Activated naive CD4-positive, alpha-beta T cell treated with anti-CD3 and anti-CD28 coated beads for 36 hours (primary cell): Measurements from ENCODE around the gene CYP46A1. TPM values are rescaled to one million over a fixed set of nuclear protein-coding genes. Genes with fewer than 3 reads are reported as not detected.

ENCODE experiments used
- CTCF ChIA-PET: fragments of 350-600 bp; sonication (Branson Sonifier 250); formaldehyde crosslinking; loops from one replicate; lab custom pipeline; 2021; ENCODE audit warnings: antibody characterized with exemption; lab: Charles Lee
- DNase-seq: peaks from one replicate; pipeline ENCODE4 v3.0.0-alpha.2; 2020
- H3K27ac Mint-ChIP-seq: one replicate; pipeline ENCODE4 v1.8.0; 2021; ENCODE audit warnings: mild to moderate bottlenecking, mixed read lengths
- H3K27me3 Mint-ChIP-seq: one replicate; pipeline ENCODE4 v1.8.0; 2021; ENCODE audit warnings: low read depth, mixed read lengths
- H3K36me3 Mint-ChIP-seq: one replicate; pipeline ENCODE4 v1.8.0; 2021; ENCODE audit warnings: low read depth, mixed read lengths
- H3K4me1 Mint-ChIP-seq: one replicate; pipeline ENCODE4 v1.8.0; 2021; ENCODE audit warnings: low read depth, mixed read lengths
- H3K4me3 Mint-ChIP-seq: one replicate; pipeline ENCODE4 v1.8.0; 2021; ENCODE audit warnings: mild to moderate bottlenecking, moderate library complexity, mixed read lengths
- H3K9me3 Mint-ChIP-seq: one replicate; pipeline ENCODE4 v1.8.0; 2021; ENCODE audit warnings: mixed read lengths
- intact Hi-C: fragments of 100-400 bp; cut with micrococcal nuclease; formaldehyde crosslinking; loops from one replicate; pipeline ENCODE4 v1.15.1; 2023
- total RNA-seq, 2 experiments: library from RNA; stranded (reverse); gene quantifications; one replicate each; pipeline ENCODE4 v1.2.3, GENCODE V29; 2021

Gene CYP46A1
- total RNA-seq, 2 experiments from 2014 or later: 0.10 to 0.12 TPM

GRCh38 chr14:99750746-99751450 is 66.8 kb downstream of the CYP46A1 start:
- Mint-ChIP-seq H3K9me3 (no peaks in the 10 kb centered on the region), H3K4me1 (peaks cover 24% of the 10 kb centered on the region), H3K36me3 (no peaks in the 10 kb centered on the region), H3K27me3 (peaks cover 24% of the 10 kb centered on the region), H3K27ac (no peak overlapping the region), H3K4me3 (no peak overlapping the region)
- intact Hi-C loops: no loop called here
- CTCF ChIA-PET: no interaction called here
- no peak for DNase-seq

GRCh38 chr14:99751539-99752485 is 67.7 kb downstream of the CYP46A1 start:
- H3K27ac Mint-ChIP-seq: no peak overlapping the region
- no peak for DNase-seq
- H3K4me1 Mint-ChIP-seq: peaks cover 17% of the 10 kb centered on the region
- intact Hi-C loops: no loop called here
- no peak overlapping the region for H3K4me3 Mint-ChIP-seq
- CTCF ChIA-PET: interaction anchor here (1.0 kb wide), 1 partner anchor 21 kb away, joined by 3 read pairs; no protein-coding TSS in a partner anchor
- no peaks in the 10 kb centered on the region for H3K36me3 Mint-ChIP-seq
- peaks cover 27% of the 10 kb centered on the region for H3K27me3 Mint-ChIP-seq
- H3K9me3 Mint-ChIP-seq: no peaks in the 10 kb centered on the region

GRCh38 chr14:99752486-99753121 is 68.5 kb downstream of the CYP46A1 start:
- Mint-ChIP-seq H3K27me3 (peaks cover 28% of the 10 kb centered on the region), H3K27ac (no peak overlapping the region), H3K4me3 (no peak overlapping the region), H3K9me3 (no peaks in the 10 kb centered on the region), H3K4me1 (peaks cover 13% of the 10 kb centered on the region), H3K36me3 (no peaks in the 10 kb centered on the region)
- DNase-seq: no peak
- intact Hi-C loops: no loop called here
- CTCF ChIA-PET: interaction anchor here (1.0 kb wide), 1 partner anchor 22 kb away, joined by 3 read pairs; no protein-coding TSS in a partner anchor

GRCh38 chr14:99753225-99754140 is 69.4 kb downstream of the CYP46A1 start:
- no peaks in the 10 kb centered on the region for H3K9me3 Mint-ChIP-seq
- DNase-seq: no peak
- intact Hi-C loops: no loop called here
- H3K27ac Mint-ChIP-seq: no peak overlapping the region
- no peaks in the 10 kb centered on the region for H3K36me3 Mint-ChIP-seq
- H3K4me3 Mint-ChIP-seq: no peak overlapping the region
- peaks cover 28% of the 10 kb centered on the region for H3K27me3 Mint-ChIP-seq
- CTCF ChIA-PET: no interaction called here
- H3K4me1 Mint-ChIP-seq: peaks cover 13% of the 10 kb centered on the region

GRCh38 chr14:99754141-99755067 is 70.3 kb downstream of the CYP46A1 start:
- no peak overlapping the region for H3K4me3 Mint-ChIP-seq
- CTCF ChIA-PET: no interaction called here
- peaks cover 13% of the 10 kb centered on the region for H3K4me1 Mint-ChIP-seq
- no peaks in the 10 kb centered on the region for H3K9me3 Mint-ChIP-seq
- H3K36me3 Mint-ChIP-seq: no peaks in the 10 kb centered on the region
- peaks cover 28% of the 10 kb centered on the region for H3K27me3 Mint-ChIP-seq
- no peak for DNase-seq
- intact Hi-C loops: no loop called here
- H3K27ac Mint-ChIP-seq: no peak overlapping the region

GRCh38 chr14:99755068-99755405 is 70.9 kb downstream of the CYP46A1 start:
- H3K27ac Mint-ChIP-seq: no peak overlapping the region
- H3K4me3 Mint-ChIP-seq: no peak overlapping the region
- CTCF ChIA-PET: interaction anchor here (0.7 kb wide), 1 partner anchor 42 kb away, joined by 3 read pairs; no protein-coding TSS in a partner anchor
- no peaks in the 10 kb centered on the region for H3K36me3 Mint-ChIP-seq
- no peaks in the 10 kb centered on the region for H3K9me3 Mint-ChIP-seq
- intact Hi-C loops: no loop called here
- peaks cover 13% of the 10 kb centered on the region for H3K4me1 Mint-ChIP-seq
- no peak for DNase-seq
- peaks cover 28% of the 10 kb centered on the region for H3K27me3 Mint-ChIP-seq

GRCh38 chr14:99755629-99756603 is 71.8 kb downstream of the CYP46A1 start:
- no peak overlapping the region for H3K4me3 Mint-ChIP-seq
- H3K27ac Mint-ChIP-seq: no peak overlapping the region
- peaks cover 13% of the 10 kb centered on the region for H3K4me1 Mint-ChIP-seq
- DNase-seq: no peak
- no peaks in the 10 kb centered on the region for H3K36me3 Mint-ChIP-seq
- intact Hi-C loops: no loop called here
- no peaks in the 10 kb centered on the region for H3K9me3 Mint-ChIP-seq
- CTCF ChIA-PET: interaction anchor here (0.5 to 0.7 kb wide), 3 partner anchors 10 to 245 kb away, joined by 3 to 4 read pairs (median 3); no protein-coding TSS in a partner anchor
- peaks cover 27% of the 10 kb centered on the region for H3K27me3 Mint-ChIP-seq

GRCh38 chr14:99756796-99757195 is 72.7 kb downstream of the CYP46A1 start:
- no peak overlapping the region for H3K4me3 Mint-ChIP-seq
- no peaks in the 10 kb centered on the region for H3K36me3 Mint-ChIP-seq
- H3K4me1 Mint-ChIP-seq: peaks cover 13% of the 10 kb centered on the region
- no peaks in the 10 kb centered on the region for H3K9me3 Mint-ChIP-seq
- peaks cover 20% of the 10 kb centered on the region for H3K27me3 Mint-ChIP-seq
- intact Hi-C loops: no loop called here
- no peak overlapping the region for H3K27ac Mint-ChIP-seq
- CTCF ChIA-PET: no interaction called here
- no peak for DNase-seq

GRCh38 chr14:99757331-99758070 is 73.4 kb downstream of the CYP46A1 start:
- CTCF ChIA-PET: interaction anchor here (0.6 kb wide), 1 partner anchor 141 kb away, joined by 4 read pairs; no protein-coding TSS in a partner anchor

More at GRCh38 chr14:99757331-99758070, 73.4 kb downstream of the CYP46A1 start:
- Mint-ChIP-seq H3K4me3 (no peak overlapping the region), H3K4me1 (peaks cover 9% of the 10 kb centered on the region), H3K27me3 (peaks cover 16% of the 10 kb centered on the region), H3K36me3 (no peaks in the 10 kb centered on the region), H3K27ac (no peak overlapping the region), H3K9me3 (no peaks in the 10 kb centered on the region)
- DNase-seq: no peak
- intact Hi-C loops: no loop called here
